ENCODE data around the gene CYP1B1. TPM values are rescaled to one million over a fixed set of nuclear protein-coding genes. Genes with fewer than 3 reads are reported as not detected.
"Not testable (repeated sequence)": the region's sequence is repeated elsewhere in the genome, so short reads cannot be mapped to it uniquely, and the experiment has no call there.

Gene CYP1B1
- total RNA-seq, 1 donor from 2014 or later, result 0.20 TPM

- DNase-seq (ENCODE audit: low read depth in 2 of 2), result no peak
Measured at GRCh38 chr2:38099099-38100028, 23.4 kb upstream of the CYP1B1 start.

- DNase-seq (ENCODE audit: low read depth in 2 of 2), result no peak
Measured at GRCh38 chr2:38098421-38099098, 22.6 kb upstream of the CYP1B1 start.

GRCh38 chr2:38097988-38098385, 22.0 kb upstream of the CYP1B1 start:
- DNase-seq (ENCODE audit: low read depth in 2 of 2), result no peak

- no peak for DNase-seq (ENCODE audit: low read depth in 2 of 2)
Measured at GRCh38 chr2:38097258-38097987, 21.5 kb upstream of the CYP1B1 start.

GRCh38 chr2:38095996-38096861, 20.3 kb upstream of the CYP1B1 start:
- DNase-seq (ENCODE audit: low read depth in 2 of 2), result peak in 1 of 2 donors; percentile 77

GRCh38 chr2:38095079-38095995, 19.4 kb upstream of the CYP1B1 start:
- no peak for DNase-seq (ENCODE audit: low read depth in 2 of 2)

GRCh38 chr2:38093527-38094165, 17.7 kb upstream of the CYP1B1 start:
- DNase-seq (ENCODE audit: low read depth in 2 of 2), result no peak

GRCh38 chr2:38092196-38092902, 16.4 kb upstream of the CYP1B1 start:
- DNase-seq (ENCODE audit: low read depth in 2 of 2), result peak in 1 of 2 donors; percentile 73

- no peak for DNase-seq (ENCODE audit: low read depth in 2 of 2)
Measured at GRCh38 chr2:38091760-38092159, 15.8 kb upstream of the CYP1B1 start.

GRCh38 chr2:38090928-38091327, 15.0 kb upstream of the CYP1B1 start:
- no peak for DNase-seq (ENCODE audit: low read depth in 2 of 2)

GRCh38 chr2:38090212-38090611, 14.3 kb upstream of the CYP1B1 start:
- DNase-seq (ENCODE audit: low read depth in 2 of 2), result not testable (repeated sequence)

- DNase-seq (ENCODE audit: low read depth in 2 of 2), result not testable (repeated sequence)
Measured at GRCh38 chr2:38085998-38086698, 10.2 kb upstream of the CYP1B1 start.

- DNase-seq (ENCODE audit: low read depth in 2 of 2), result not testable (repeated sequence)
Measured at GRCh38 chr2:38084556-38084955, 8.6 kb upstream of the CYP1B1 start.

GRCh38 chr2:38082727-38083126, 6.8 kb upstream of the CYP1B1 start:
- DNase-seq (ENCODE audit: low read depth in 2 of 2), result not testable (repeated sequence)

- no peak for DNase-seq (ENCODE audit: low read depth in 2 of 2)
Measured at GRCh38 chr2:38080346-38080745, 4.4 kb upstream of the CYP1B1 start.

- DNase-seq (ENCODE audit: low read depth in 2 of 2), result no peak
Measured at GRCh38 chr2:38079116-38080052, 3.4 kb upstream of the CYP1B1 start.

- DNase-seq (ENCODE audit: low read depth in 2 of 2), result no peak
Measured at GRCh38 chr2:38077431-38077769, 1.4 kb upstream of the CYP1B1 start.

Measured in lung microvascular endothelial cell (primary cell).